ENCODE measurements around the gene GOLGA6D. TPM values are rescaled to one million over a fixed set of nuclear protein-coding genes. Genes with fewer than 3 reads are reported as not detected.
"Not testable (repeated sequence)": the region's sequence is repeated elsewhere in the genome, so short reads cannot be mapped to it uniquely, and the experiment has no call there.

Gene GOLGA6D
- total RNA-seq (under 1 TPM in 1 of 5 donors, not detected in 4; 0.18 TPM), polyA plus RNA-seq (under 1 TPM in 1 of 3 donors, not detected in 2; 0.03 TPM)
- long read RNA-seq, donor 1 = 0 reads
- long read RNA-seq, donor 2, partial matches to known transcripts = 0 of 5 reads
- long read RNA-seq, donor 2, other reads (novel, unspliced or antisense) = 5 of 5 reads
- long read RNA-seq, donor 3 = 0 reads
- long read RNA-seq, donor 4 = 0 reads
- long read RNA-seq, donor 5 = 0 reads
- long read RNA-seq, donor 6 = 0 reads
- long read RNA-seq, donor 7 = 0 reads
- long read RNA-seq, donor 8 = 0 reads
- long read RNA-seq, donor 9 = 0 reads
- long read RNA-seq, donor 10 = 0 reads

- DNase-seq; intact Hi-C loops (cut with DNase I; ENCODE audit: low total_unique reads); H3K27ac ChIP-seq; H3K36me3 ChIP-seq; H3K4me3 ChIP-seq; H3K9me3 ChIP-seq; H3K4me1 ChIP-seq; H3K27me3 ChIP-seq: not testable (repeated sequence)
- 58 to 60% methylated on average over 1 to 2 of the region's 7 CpGs; no CpG with 5 or more reads in 3 of the 5 donors for WGBS, 5 donors
These were observed at the start of gene GOLGA6D for GRCh38 chr15:75282572-75282971. TSS of gene GOLGA6D (plus strand) at chr15:75282835. CDS start at chr15:75282876, 41 bp downstream.

- no peaks in the 10 kb centered on the region for H3K9me3 ChIP-seq
- H3K36me3 ChIP-seq = no peaks in the 10 kb centered on the region
- no peak for DNase-seq
- no peak overlapping the region for H3K27ac ChIP-seq
- TF ChIP-seq POLR2A (IDR thresholded peaks at IDR 0.05) (no peak), EP300 (IDR thresholded peaks at IDR 0.05) (no peak), CTCF (IDR thresholded peaks at IDR 0.05) (no peak), POLR2AphosphoS5 (IDR thresholded peaks at IDR 0.05) (no peak)
- H3K4me1 ChIP-seq = no peaks in the 10 kb centered on the region
- intact Hi-C loops (cut with DNase I; ENCODE audit: low total_unique reads) = no loop called here
- no peak overlapping the region for H3K4me3 ChIP-seq
- WGBS, 5 donors = 52 to 71% (median 67%) methylated on average over 11 to 14 of the region's 14 CpGs
- H3K27me3 ChIP-seq = peaks cover 0 to 80% (median 8%) of the 10 kb centered on the region in 3 donors
These were observed 49.0 kb upstream of the GOLGA6D start for GRCh38 chr15:75233504-75234190.

- Histone ChIP-seq H3K4me3 (no peak overlapping the region), H3K27me3 (peaks cover 0 to 74% (median 8%) of the 10 kb centered on the region in 3 donors), H3K4me1 (no peaks in the 10 kb centered on the region), H3K27ac (no peak overlapping the region), H3K36me3 (no peaks in the 10 kb centered on the region), H3K9me3 (no peaks in the 10 kb centered on the region)
- 69 to 81% (median 78%) methylated on average over 3 to 5 of the region's 5 CpGs for WGBS, 5 donors
- TF ChIP-seq CTCF (IDR thresholded peaks at IDR 0.05) = no peak
- no peak for TF ChIP-seq EP300 (IDR thresholded peaks at IDR 0.05)
- no peak for TF ChIP-seq POLR2A (IDR thresholded peaks at IDR 0.05)
- no peak for TF ChIP-seq POLR2AphosphoS5 (IDR thresholded peaks at IDR 0.05)
- DNase-seq = no peak
- intact Hi-C loops (cut with DNase I; ENCODE audit: low total_unique reads) = no loop called here
These were observed 48.3 kb upstream of the GOLGA6D start for GRCh38 chr15:75234191-75234810.

- 79 to 87% (median 80%) methylated on average over 8 to 10 of the region's 10 CpGs for WGBS, 5 donors
- peaks cover 0 to 68% (median 8%) of the 10 kb centered on the region in 3 donors for H3K27me3 ChIP-seq
- no peak overlapping the region for H3K4me3 ChIP-seq
- intact Hi-C loops (cut with DNase I; ENCODE audit: low total_unique reads) = no loop called here
- no peak overlapping the region for H3K27ac ChIP-seq
- H3K9me3 ChIP-seq = no peaks in the 10 kb centered on the region
- no peaks in the 10 kb centered on the region for H3K4me1 ChIP-seq
- H3K36me3 ChIP-seq = no peaks in the 10 kb centered on the region
- no peak for DNase-seq
- no peak for TF ChIP-seq POLR2AphosphoS5 (IDR thresholded peaks at IDR 0.05)
- no peak for TF ChIP-seq CTCF (IDR thresholded peaks at IDR 0.05)
- no peak for TF ChIP-seq EP300 (IDR thresholded peaks at IDR 0.05)
- TF ChIP-seq POLR2A (IDR thresholded peaks at IDR 0.05) = no peak
These were observed 47.5 kb upstream of the GOLGA6D start for GRCh38 chr15:75235051-75235673.
